CD4-positive, alpha-beta memory T cell (primary cell): ENCODE data around the gene MYL11. TPM values are rescaled to one million over a fixed set of nuclear protein-coding genes. Genes with fewer than 3 reads are reported as not detected.

Source experiments
- polyA plus RNA-seq, 2 donors: library from polyadenylated mRNA; unstranded; fragments of 300-500 nt; fragmentation: Illumina TruSeq; gene quantifications; one replicate each; pipeline ENCODE4 v1.2.3, GENCODE V29; 2021
- total RNA-seq, 2 experiments: library from RNA; stranded (reverse); gene quantifications; one replicate each; pipeline ENCODE4 v1.2.3, GENCODE V29; 2021

The MYL11 gene
- total and polyA plus RNA-seq, 4 experiments from 2014 or later, result 1.1 to 1.3 TPM; not detected in 2

Other genes starting within 250 kb of the MYL11 start
- 100 to 1,000 TPM; 745 to 769 TPM for gene CORO1A, start 191.2 kb upstream of the MYL11 start, total RNA-seq
- 1,000 to 10,000 TPM; 1,217 to 1,230 TPM for gene CORO1A, start 191.2 kb upstream of the MYL11 start, polyA plus RNA-seq
- 10 to 100 TPM; 62.1 to 79.0 TPM for gene BOLA2B, start 181.1 kb upstream of the MYL11 start, total RNA-seq
- 100 to 1,000 TPM; 144 to 169 TPM for gene BOLA2B, start 181.1 kb upstream of the MYL11 start, polyA plus RNA-seq
- gene SLX1A, start 180.9 kb upstream of the MYL11 start, total RNA-seq, result 10 to 100 TPM; 57.5 to 65.6 TPM
- gene SLX1A, start 180.9 kb upstream of the MYL11 start, polyA plus RNA-seq, result 10 to 100 TPM; 44.5 to 60.7 TPM
- gene SULT1A3, start 175.5 kb upstream of the MYL11 start, total RNA-seq, result 10 to 100 TPM; 42.5 to 46.2 TPM
- 1 to 10 TPM; 1.2 to 3.9 TPM for gene SULT1A3, start 175.5 kb upstream of the MYL11 start, polyA plus RNA-seq
- gene NPIPB13, start 126.3 kb upstream of the MYL11 start, total RNA-seq, result 10 to 100 TPM; 20.0 to 27.8 TPM
- gene NPIPB13, start 126.3 kb upstream of the MYL11 start, polyA plus RNA-seq, result 1 to 10 TPM in 1 of 2 donors, under 1 TPM in 1; 0.19 to 2.9 TPM
- 10 to 100 TPM; 72.9 to 79.4 TPM for gene CD2BP2, start 19.5 kb upstream of the MYL11 start, total RNA-seq
- gene CD2BP2, start 19.5 kb upstream of the MYL11 start, polyA plus RNA-seq, result 10 to 100 TPM; 23.7 to 24.4 TPM
- 10 to 100 TPM; 47.0 to 55.3 TPM for gene TBC1D10B, start 4.3 kb upstream of the MYL11 start, total RNA-seq
- 10 to 100 TPM in 1 of 2 donors, 1 to 10 TPM in 1; 8.5 to 16.1 TPM for gene TBC1D10B, start 4.3 kb upstream of the MYL11 start, polyA plus RNA-seq
- 100 to 1,000 TPM; 198 to 206 TPM for gene SEPTIN1, start 7.8 kb downstream of the MYL11 start, total RNA-seq
- 100 to 1,000 TPM; 210 to 212 TPM for gene SEPTIN1, start 7.8 kb downstream of the MYL11 start, polyA plus RNA-seq
- gene ZNF48, start 20.6 kb downstream of the MYL11 start, total RNA-seq, result 10 to 100 TPM; 15.8 to 16.7 TPM
- 10 to 100 TPM in 1 of 2 donors, 1 to 10 TPM in 1; 5.5 to 10.7 TPM for gene ZNF48, start 20.6 kb downstream of the MYL11 start, polyA plus RNA-seq
- gene ZNF771, start 32.8 kb downstream of the MYL11 start, total RNA-seq, result 1 to 10 TPM; 6.0 to 6.5 TPM
- 1 to 10 TPM; 1.4 to 5.0 TPM for gene ZNF771, start 32.8 kb downstream of the MYL11 start, polyA plus RNA-seq
- 10 to 100 TPM; 15.0 to 18.0 TPM for gene DCTPP1, start 55.2 kb downstream of the MYL11 start, total RNA-seq
- gene DCTPP1, start 55.2 kb downstream of the MYL11 start, polyA plus RNA-seq, result 100 to 1,000 TPM in 1 of 2 donors, 10 to 100 TPM in 1; 87.0 to 115 TPM
- gene SEPHS2, start 71.1 kb downstream of the MYL11 start, total RNA-seq, result 10 to 100 TPM; 42.0 to 44.4 TPM
- gene SEPHS2, start 71.1 kb downstream of the MYL11 start, polyA plus RNA-seq, result 10 to 100 TPM; 56.4 to 65.9 TPM
- gene ITGAL, start 97.9 kb downstream of the MYL11 start, total RNA-seq, result 100 to 1,000 TPM; 648 to 657 TPM
- 100 to 1,000 TPM; 110 to 159 TPM for gene ITGAL, start 97.9 kb downstream of the MYL11 start, polyA plus RNA-seq
- 1 to 10 TPM; 5.8 to 6.1 TPM for gene ZNF768, start 151.8 kb downstream of the MYL11 start, total RNA-seq
- 1 to 10 TPM in 1 of 2 donors, under 1 TPM in 1; 0.69 to 1.7 TPM for gene ZNF768, start 151.8 kb downstream of the MYL11 start, polyA plus RNA-seq
- 10 to 100 TPM; 15.7 to 17.8 TPM for gene ZNF747, start 160.1 kb downstream of the MYL11 start, total RNA-seq
- 1 to 10 TPM; 7.8 to 8.8 TPM for gene ZNF747, start 160.1 kb downstream of the MYL11 start, polyA plus RNA-seq
- gene ZNF764, start 183.6 kb downstream of the MYL11 start, total RNA-seq, result 10 to 100 TPM; 28.9 to 29.3 TPM
- 1 to 10 TPM; 4.2 to 8.8 TPM for gene ZNF764, start 183.6 kb downstream of the MYL11 start, polyA plus RNA-seq
- gene ZNF688, start 196.9 kb downstream of the MYL11 start, total RNA-seq, result 10 to 100 TPM; 21.4 to 22.7 TPM
- 10 to 100 TPM; 31.7 to 33.8 TPM for gene ZNF688, start 196.9 kb downstream of the MYL11 start, polyA plus RNA-seq
- gene ZNF785, start 210.9 kb downstream of the MYL11 start, total RNA-seq, result 10 to 100 TPM; 33.4 to 34.2 TPM
- gene ZNF785, start 210.9 kb downstream of the MYL11 start, polyA plus RNA-seq, result 1 to 10 TPM; 1.7 to 3.4 TPM
- gene ZNF689, start 235.6 kb downstream of the MYL11 start, total RNA-seq, result 10 to 100 TPM; 13.1 to 14.5 TPM
- gene ZNF689, start 235.6 kb downstream of the MYL11 start, polyA plus RNA-seq, result 10 to 100 TPM; 11.9 to 13.5 TPM